ENCODE measurements around the gene LCMT1. TPM values are rescaled to one million over a fixed set of nuclear protein-coding genes. Genes with fewer than 3 reads are reported as not detected.

Gene LCMT1
- total RNA-seq, 4 donors from 2014 or later, result 26.8 to 42.6 (median 29.8) TPM

DNA sequence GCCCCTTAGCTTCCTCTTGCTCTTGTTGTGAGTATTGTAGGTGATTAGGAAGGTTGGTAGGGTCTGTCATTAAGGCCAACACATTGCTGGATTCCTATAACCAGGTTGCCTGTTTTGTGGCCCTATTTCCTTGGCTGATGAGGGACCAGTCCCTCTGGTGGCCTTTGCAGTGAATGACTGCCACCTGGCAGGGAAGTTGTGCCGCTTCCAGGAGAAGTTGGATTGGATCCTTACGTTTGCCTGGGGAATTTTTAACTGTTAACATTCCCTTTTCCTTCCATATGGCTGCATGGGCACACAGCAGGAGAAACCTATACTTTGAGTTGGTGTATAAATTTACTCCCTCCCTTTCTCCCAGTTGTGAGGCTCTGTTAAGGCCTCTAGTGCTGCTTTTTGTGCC is 32.4 kb downstream of the LCMT1 start:
- 63 to 64% methylated on average over 2 of the region's 2 CpGs for WGBS, 2 donors
- no peaks in the 10 kb centered on the region for H3K4me1 ChIP-seq
- no peak overlapping the region for H3K4me3 ChIP-seq (replicated peaks in 1 of 3)
- intact Hi-C loops (cut with DNase I), result no loop called here
- no peaks in the 10 kb centered on the region for H3K9me3 ChIP-seq
- H3K27me3 ChIP-seq, result no peaks in the 10 kb centered on the region
- H3K27ac ChIP-seq, result no peak overlapping the region
- TF ChIP-seq, protein P1, sequence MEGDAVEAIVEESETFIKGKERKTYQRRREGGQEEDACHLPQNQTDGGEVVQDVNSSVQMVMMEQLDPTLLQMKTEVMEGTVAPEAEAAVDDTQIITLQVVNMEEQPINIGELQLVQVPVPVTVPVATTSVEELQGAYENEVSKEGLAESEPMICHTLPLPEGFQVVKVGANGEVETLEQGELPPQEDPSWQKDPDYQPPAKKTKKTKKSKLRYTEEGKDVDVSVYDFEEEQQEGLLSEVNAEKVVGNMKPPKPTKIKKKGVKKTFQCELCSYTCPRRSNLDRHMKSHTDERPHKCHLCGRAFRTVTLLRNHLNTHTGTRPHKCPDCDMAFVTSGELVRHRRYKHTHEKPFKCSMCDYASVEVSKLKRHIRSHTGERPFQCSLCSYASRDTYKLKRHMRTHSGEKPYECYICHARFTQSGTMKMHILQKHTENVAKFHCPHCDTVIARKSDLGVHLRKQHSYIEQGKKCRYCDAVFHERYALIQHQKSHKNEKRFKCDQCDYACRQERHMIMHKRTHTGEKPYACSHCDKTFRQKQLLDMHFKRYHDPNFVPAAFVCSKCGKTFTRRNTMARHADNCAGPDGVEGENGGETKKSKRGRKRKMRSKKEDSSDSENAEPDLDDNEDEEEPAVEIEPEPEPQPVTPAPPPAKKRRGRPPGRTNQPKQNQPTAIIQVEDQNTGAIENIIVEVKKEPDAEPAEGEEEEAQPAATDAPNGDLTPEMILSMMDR (IDR thresholded peaks at IDR 0.05), result no peak
- TF ChIP-seq POLR2A (IDR thresholded peaks at IDR 0.05), result no peak
- no peak for DNase-seq
- H3K36me3 ChIP-seq, result peaks cover 22 to 27% of the 10 kb centered on the region in 2 donors

DNA sequence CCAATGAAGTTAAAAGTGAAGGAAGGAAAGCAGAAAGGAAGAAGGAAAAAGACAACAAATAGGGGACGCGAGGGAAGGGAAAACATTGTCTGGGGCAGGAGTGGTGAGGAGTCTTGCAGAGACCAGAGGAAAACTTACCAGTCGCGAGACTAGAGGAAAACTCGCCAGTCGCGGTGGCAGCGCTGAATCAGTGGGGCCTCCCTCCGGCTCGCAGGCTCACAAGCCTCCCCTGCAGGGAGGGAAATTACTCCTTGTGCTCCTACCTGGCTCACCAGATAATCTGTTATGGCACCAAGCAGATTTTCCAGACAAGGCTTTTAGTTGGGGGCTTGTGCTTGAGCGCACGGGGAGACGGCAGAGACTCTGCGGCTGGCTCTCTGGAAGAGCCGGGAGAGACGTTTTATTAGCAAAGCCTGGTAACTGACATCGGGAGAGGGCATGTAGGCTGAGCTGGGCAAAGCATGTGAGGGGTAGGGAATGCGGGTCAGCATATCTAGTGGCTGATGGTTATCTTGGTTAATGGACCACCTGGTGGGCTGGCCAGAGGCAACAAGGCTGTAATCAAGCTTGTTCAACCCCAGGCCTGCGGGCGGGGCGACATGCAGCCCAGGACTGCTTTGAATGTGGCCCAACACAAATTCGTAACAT is 37.1 kb downstream of the LCMT1 start:
- H3K4me1 ChIP-seq, result no peaks in the 10 kb centered on the region
- peaks cover under 1 to 3% of the 10 kb centered on the region in 2 donors for H3K36me3 ChIP-seq
- TF ChIP-seq POLR2A (IDR thresholded peaks at IDR 0.05), result no peak
- TF ChIP-seq, protein P1 (IDR thresholded peaks at IDR 0.05), result no peak
- no peaks in the 10 kb centered on the region for H3K9me3 ChIP-seq
- 82 to 87% methylated on average over 22 of the region's 22 CpGs for WGBS, 2 donors
- H3K27me3 ChIP-seq, result no peaks in the 10 kb centered on the region
- no peak overlapping the region for H3K4me3 ChIP-seq (replicated peaks in 1 of 3)
- intact Hi-C loops (cut with DNase I), result no loop called here
- no peak for DNase-seq
- H3K27ac ChIP-seq, result no peak overlapping the region

DNA sequence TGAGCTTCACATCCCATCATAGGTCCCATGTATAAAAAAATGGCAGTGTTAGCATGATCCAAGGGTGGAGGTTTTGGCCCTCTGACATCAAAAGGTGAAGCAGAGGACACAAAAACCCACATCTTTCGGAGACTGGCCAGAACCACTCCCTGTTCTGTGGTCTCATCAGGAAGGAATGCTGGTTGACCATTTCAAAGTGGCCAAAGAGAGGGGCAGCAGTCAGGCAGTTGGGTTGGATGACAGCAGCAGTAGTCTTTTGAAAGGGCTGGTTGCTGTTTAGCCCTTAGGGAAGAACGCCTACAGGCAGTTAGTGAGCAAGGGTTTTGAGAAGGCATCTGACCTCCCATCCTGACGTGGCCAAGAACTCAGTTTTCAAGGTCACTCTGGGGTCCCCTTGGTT is 40.5 kb downstream of the LCMT1 start:
- Histone ChIP-seq H3K27ac (no peak overlapping the region), H3K27me3 (no peaks in the 10 kb centered on the region), H3K4me1 (no peaks in the 10 kb centered on the region), H3K36me3 (peaks cover 0 to 3% of the 10 kb centered on the region in 2 donors), H3K4me3 (replicated peaks in 1 of 3) (no peak overlapping the region), H3K9me3 (no peaks in the 10 kb centered on the region)
- intact Hi-C loops (cut with DNase I), result no loop called here
- TF ChIP-seq POLR2A (IDR thresholded peaks at IDR 0.05), result no peak
- TF ChIP-seq, protein P1 (IDR thresholded peaks at IDR 0.05), result no peak
- WGBS, 2 donors, result 92 to 94% methylated on average over 3 of the region's 3 CpGs
- no peak for DNase-seq

DNA sequence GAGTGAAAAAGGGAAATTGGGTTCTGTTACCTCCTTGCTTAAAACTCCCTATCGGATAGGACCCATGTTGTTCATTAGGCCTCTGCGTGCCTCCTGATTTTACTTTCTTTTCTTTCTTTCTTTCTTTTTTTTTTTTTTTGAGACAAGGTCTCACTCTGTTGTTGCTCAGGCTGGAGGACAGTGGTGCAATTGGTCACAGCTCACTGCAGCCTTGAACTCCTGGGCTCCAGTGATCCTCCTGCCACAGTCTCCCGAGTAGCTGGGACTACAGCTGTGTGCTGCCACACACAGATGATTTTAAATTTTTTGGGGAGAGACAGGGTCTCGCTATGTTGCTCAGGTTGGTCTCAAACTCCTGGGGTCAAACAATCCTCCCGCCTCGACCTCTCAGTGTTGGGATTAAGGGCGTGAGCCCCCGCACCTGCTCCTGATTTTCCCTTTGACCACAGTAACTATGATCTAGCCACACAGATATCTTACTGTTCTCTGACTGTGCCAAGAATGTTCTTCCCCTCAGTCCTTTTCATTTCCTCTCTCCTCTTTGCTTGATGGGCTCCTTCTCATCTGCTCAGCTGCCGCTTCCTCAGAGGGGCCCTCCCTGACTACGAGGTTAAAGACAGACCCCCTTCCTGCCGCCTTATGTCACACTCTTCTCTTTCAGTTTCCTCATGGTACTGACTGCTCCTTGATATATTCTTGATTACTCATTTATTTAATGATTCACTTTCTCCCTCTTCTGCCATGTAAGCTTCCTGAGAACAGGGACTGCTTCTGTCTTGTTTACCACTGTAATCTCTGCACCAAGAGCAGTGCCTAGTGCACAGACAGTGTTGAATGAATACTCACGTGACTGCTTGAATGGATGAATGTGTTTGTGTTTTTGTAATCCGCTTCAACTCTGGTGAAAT is 44.3 kb downstream of the LCMT1 start:
- H3K36me3 ChIP-seq, result peaks cover 2 to 3% of the 10 kb centered on the region in 2 donors
- WGBS, 2 donors, result 95 to 96% methylated on average over 13 of the region's 13 CpGs

More for the DNA sequence above, 44.3 kb downstream of the LCMT1 start:
- Histone ChIP-seq H3K27me3 (no peaks in the 10 kb centered on the region), H3K4me3 (replicated peaks in 1 of 3) (no peak overlapping the region), H3K9me3 (no peaks in the 10 kb centered on the region), H3K27ac (no peak overlapping the region), H3K4me1 (peaks cover 4 to 11% of the 10 kb centered on the region in 2 donors)
- TF ChIP-seq, protein P1 (IDR thresholded peaks at IDR 0.05), result no peak
- no peak for TF ChIP-seq POLR2A (IDR thresholded peaks at IDR 0.05)
- no peak for DNase-seq
- intact Hi-C loops (cut with DNase I), result no loop called here

All from thyroid gland (tissue), 4 donors.